NCI-H510A treated with DMSO at 0.1 percent for 48 hours (cell line): ENCODE measurements around the gene CLDN1.

Experiments used
- DNase-seq: peaks from one replicate; lab custom pipeline; 2025; lab: John Stamatoyannopoulos, UW

The CLDN1 gene

DNA sequence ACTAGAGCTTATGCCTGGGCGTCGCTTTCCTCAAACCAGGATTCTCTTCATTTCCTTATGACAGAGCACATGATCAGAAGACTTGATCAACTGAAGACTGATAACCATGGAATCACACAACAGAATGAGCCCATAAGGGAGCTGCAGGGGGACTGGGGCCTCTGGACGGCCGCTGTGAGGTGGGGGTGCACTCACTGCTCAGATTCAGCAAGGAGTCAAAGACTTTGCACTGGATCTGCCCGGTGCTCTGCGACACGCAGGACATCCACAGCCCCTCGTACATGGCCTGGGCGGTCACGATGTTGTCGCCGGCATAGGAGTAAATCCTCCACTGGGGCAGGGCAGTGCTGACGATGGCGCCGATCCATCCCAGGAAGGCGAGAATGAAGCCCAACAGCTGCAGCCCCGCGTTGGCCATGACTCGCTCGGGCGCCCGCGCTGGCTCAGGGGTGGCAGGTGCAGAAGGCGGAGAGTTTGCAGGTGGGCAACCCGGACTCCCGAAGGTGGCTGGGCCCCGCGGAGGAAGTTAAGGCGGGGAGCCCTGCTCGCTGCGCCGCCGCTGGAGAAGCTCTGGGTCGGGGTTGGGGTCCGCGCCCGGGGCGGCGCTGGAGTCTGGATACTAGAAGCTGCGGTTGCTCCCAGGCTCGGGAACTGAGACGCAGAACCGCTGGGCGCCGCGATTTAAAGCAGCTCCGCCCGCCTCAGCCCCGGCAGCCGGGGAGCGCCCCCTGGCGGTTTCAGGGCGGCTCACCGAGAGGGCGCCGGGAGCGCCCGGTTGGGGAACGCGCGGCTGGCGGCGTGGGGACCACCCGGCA, at the start of gene CLDN1:
Gene CLDN1, minus strand, starts transcription at position 658 of the 815 bp plus-strand sequence. Its CDS starts 240 bp downstream, at position 418.
- DNase-seq = peak; percentile 76

DNA sequence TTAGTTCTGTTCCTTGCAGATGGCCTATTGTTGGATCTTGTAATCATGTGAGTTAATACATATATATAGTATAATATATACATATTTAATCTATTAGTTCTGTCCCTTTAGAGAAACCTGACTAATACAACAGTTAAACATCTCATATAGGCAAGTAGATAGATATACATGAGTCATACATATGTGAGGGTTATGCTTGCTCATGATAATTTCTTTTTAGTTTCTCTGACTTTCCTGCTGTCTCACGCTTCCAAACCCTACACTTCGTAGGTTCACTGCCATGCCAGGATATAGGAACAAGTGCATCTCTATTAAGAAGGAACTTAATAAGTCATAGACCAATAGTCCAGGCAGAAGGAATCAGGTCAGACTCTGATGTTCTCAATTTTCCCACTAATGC, 48.9 kb upstream of the CLDN1 start:
- no peak for DNase-seq

DNA sequence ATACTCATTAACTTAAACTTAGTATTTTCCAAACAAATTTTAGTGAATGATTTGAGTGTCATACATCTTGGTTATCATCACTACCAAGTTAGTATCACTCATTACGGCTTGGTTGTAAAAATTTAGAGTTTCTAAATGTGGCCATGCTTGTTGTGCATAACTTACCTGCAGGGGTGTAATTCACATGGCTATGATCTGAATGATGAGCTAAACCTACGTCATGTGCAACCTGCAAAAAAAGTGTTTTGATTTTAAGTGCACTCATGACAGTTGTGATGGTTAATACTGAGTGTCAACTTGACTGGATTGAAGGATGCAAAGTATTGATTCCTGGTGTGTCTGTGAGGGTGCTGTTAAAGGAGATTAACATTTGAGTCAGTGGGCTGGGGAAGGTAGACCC, 48.1 kb upstream of the CLDN1 start:
- DNase-seq = no peak

- DNase-seq = no peak
These were observed 47.5 kb upstream of the CLDN1 start for GRCh38 chr3:190369668-190370295.

DNA sequence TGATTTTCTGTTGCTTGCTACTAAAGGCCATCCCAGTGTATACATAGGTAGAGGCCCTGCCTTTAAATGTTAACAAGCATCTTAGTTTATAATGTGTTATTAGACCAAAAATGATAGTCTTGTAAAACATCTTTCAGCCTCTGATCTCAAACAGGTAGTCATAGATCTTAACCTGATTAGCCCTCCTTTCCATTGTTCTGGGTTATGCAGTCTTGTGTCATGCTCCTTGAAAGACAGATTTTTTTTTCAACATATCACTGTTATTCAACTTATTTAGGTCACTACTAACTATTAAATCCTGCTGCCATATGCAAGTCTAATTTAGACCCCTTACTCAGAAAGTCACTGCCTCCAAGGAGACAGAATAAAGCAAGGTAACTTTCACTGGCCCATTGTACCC, 46.6 kb upstream of the CLDN1 start:
- no peak for DNase-seq

DNA sequence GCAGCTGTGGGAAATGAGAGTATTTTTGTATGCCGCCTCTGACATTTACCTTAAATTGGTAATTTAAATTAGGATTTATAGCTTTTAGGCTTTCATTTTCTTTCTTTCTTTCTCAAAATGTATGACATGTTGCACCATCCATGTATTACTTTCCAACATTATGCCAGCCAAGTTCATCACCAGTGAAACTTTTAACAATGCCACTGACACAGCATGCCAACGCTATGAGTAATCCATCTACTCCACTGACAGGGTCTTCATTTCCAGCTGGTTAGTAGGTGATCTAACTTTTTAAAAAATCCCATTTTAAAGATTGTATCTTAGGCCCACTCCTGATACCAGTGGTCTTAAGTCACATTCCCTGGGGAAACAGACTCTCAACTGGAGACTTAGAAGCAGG, 43.9 kb upstream of the CLDN1 start:
- no peak for DNase-seq

GRCh38 chr3:190362258-190362657, 40.0 kb upstream of the CLDN1 start:
- DNase-seq = no peak

GRCh38 chr3:190361791-190362190, 39.5 kb upstream of the CLDN1 start:
- no peak for DNase-seq

- no peak for DNase-seq
These were observed 38.0 kb upstream of the CLDN1 start for GRCh38 chr3:190360228-190360627.

- no peak for DNase-seq
These were observed 37.6 kb upstream of the CLDN1 start for GRCh38 chr3:190359813-190360212.

GRCh38 chr3:190357468-190357867, 35.2 kb upstream of the CLDN1 start:
- DNase-seq = no peak

DNA sequence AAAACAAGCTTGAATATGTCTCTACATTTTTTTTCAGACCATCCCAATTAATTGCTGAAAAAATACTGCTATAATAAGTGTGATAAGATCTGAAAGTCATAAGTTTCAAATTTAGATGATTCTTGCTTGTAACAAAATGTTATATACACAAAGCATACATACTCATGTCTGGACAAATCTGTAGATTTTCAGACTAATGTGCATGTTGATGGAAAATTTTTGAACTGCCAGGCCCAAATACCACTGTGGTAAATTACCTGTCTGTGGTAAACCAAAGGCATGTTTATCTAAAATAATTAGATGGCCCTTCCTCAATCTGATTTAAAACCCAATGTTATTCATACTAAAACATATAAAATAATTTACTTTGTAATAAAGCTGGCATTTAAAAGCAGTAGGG, 34.0 kb upstream of the CLDN1 start:
- DNase-seq = no peak

- no peak for DNase-seq
These were observed 30.7 kb upstream of the CLDN1 start for GRCh38 chr3:190352861-190353457.

DNA sequence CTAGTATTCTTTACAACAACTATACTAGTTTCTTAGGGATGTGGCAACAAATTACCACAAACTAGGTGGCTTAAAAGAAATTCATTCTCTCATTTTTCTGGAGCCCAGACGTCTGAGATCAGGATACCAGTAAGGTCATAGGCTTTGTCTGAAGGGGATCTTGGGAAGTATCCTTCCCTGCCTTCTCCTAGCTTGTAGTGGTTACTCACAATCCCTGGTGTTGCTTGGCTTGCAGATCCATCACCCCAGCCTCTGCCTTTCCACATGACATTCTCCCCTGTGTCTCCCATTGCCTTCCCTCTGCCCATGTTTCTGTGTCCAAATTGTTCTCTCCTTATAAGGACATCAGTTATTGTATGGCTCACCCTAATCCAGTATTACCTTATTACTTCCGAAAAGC, 24.3 kb upstream of the CLDN1 start:
- no peak for DNase-seq

DNA sequence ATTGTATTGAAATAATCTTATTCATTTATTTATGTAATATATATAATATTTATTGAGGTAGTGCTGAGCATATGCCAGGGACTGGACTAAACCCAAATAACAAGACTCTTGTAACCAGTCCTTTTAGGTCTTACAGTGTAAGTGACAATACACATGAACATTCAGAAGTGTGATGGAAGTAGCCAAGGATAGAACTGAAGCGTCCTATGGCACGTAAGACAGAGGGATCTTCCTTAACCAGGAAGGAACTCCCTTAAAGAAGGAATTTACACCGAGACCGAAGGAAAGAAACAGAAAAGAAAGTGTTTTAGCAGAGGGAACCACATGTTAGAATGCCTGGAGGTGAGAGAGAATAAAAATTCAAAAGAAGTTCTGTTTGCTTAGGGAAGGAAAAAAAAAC, 23.6 kb upstream of the CLDN1 start:
- no peak for DNase-seq

- DNase-seq = no peak
These were observed 23.0 kb upstream of the CLDN1 start for GRCh38 chr3:190345027-190345821.

DNA sequence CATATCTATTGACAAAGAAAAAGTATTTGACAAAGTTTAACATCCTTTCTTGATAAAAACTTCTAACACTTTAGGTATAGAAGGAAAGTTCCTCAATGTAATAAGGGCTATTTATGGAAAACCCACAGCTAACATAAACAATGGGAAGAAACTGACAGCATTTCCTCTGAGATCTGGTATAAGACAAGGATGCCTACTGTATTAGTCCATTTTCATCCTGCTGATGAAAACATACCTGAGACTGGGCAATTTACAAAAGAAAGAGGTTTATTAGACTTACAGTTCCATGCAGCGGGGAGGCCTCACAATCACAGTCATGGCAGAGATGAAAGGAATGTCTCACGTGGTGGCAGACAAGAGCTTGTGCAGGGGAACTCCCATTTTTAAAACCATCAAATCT, 17.8 kb upstream of the CLDN1 start:
- DNase-seq = no peak

DNA sequence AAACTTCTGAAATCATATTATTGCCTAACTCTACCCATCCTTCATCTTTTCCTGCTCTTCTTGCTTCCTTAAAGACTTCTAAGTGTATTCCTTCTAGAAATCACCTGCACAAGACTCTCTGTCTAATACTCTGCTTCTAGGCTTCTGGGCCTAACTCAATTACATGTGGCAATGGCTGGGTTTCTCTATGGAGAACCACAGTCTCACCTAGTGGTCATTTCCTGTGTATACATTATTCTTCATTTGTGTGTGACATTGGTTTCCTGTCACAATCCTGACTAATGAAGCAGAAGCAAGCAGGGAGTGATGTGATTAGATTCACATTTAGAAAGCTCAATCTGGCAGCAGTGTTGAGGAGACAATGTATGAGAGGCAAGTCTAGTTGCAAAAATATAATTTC, 16.9 kb upstream of the CLDN1 start:
- no peak for DNase-seq

DNA sequence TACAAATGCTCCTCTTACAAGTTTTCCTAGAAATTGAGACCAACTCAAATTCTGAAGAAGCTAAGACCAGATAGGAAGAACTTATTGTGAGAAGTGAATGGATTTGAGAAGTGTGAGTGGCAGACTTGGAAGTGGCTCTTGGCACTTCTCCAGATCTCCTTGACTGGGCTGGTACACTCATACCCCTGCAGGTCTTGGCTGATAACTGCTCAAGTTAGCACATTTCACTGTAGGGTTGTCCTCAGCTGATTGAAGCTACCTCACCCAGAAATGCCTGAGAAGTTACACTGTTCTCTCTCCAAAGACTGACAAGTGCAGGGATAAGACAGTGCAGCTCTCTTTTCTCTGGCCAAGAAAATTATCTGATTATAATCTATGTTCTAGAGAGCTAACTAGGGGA, 16.5 kb upstream of the CLDN1 start:
- no peak for DNase-seq

DNA sequence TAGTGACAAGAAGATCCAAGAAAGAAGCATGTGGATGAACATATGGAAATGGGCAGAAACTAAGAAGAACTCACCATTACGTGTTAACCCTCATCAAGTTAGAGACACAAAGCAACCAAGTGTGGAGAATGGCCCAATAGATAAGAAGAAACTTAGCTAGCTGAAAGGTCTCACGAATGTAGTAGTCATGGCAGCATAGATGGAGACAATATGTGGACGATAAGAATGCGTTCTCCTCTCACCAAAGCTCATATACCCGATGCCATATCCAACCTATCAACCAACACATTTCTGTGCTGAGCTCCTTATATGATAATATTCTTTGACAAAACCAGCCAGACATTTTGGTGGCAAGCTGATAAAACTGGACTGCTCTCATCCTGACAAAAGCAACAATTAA, 15.1 kb upstream of the CLDN1 start:
- no peak for DNase-seq

DNA sequence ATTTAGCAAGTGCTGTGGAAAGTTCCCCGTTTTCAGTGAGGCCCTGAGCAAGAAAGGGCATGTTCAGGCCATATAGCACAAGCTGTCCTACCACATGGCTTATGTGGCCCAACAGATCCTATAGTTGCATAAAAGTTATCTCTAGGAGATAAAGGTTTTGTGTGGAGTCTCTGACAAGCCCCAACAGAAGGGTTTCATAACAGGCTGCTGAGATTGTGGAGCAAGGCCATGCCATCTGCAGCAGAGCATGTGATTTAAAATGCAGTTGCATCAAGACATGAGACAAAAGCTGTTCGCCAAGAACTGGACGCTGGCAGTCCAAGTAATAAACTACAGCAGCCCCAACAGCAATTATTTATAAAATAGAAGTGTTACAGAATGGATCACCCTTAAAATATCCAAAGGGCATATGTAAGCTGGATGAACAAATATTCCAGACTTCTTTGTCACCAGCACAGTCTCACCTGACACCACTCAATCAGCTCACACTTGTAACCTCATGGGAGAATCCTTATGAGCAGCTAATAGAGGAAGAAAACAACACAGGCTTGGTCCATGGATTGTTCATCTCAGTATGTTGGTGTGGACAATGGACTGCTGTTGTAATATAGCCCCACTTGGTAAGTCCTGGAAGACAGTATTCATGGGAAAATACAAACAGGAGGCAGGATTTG, 14.4 kb upstream of the CLDN1 start:
- DNase-seq = no peak

DNA sequence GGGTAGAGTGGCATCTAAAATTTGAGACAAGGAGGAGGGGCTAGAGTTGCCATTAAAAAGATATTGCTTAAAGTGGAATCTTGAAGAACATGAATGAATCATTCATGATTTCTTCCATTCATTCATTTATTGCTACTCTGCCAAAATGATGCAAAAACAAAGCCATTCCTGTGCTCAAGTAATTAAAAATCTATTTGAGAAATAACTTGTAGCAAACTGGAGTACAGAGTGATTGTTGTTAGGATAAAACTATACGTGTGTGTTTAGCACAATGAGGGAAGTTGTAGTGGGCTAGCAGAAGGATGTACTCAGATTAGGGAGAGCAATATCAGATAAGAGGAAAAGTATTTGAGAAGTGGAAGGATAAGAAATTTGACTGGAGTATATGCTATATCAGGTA, 11.7 kb upstream of the CLDN1 start:
- DNase-seq = no peak
